ENCODE results near the gene PRDM12.

The PRDM12 gene

GRCh38 chr9:130634801-130635200 is 29.6 kb upstream of the PRDM12 start:
- Mint-ChIP-seq H3K9me3 (no peaks in the 10 kb centered on the region), H3K36me3 (ENCODE audit: low read depth) (peaks cover 56% of the 10 kb centered on the region), H3K4me1 (peaks cover 24% of the 10 kb centered on the region), H3K4me3 (no peak overlapping the region), H3K27me3 (ENCODE audit: low read depth, poor library complexity) (peaks cover 9% of the 10 kb centered on the region), H3K27ac (no peak overlapping the region)
- no peak for DNase-seq
- TF ChIP-seq CTCF (IDR thresholded peaks at IDR 0.05), result no peak

GRCh38 chr9:130635306-130635705 is 29.1 kb upstream of the PRDM12 start:
- no peaks in the 10 kb centered on the region for H3K9me3 Mint-ChIP-seq
- H3K4me1 Mint-ChIP-seq, result peaks cover 24% of the 10 kb centered on the region
- peaks cover 9% of the 10 kb centered on the region for H3K27me3 Mint-ChIP-seq (ENCODE audit: low read depth, poor library complexity)
- no peak overlapping the region for H3K4me3 Mint-ChIP-seq
- no peak for TF ChIP-seq CTCF (IDR thresholded peaks at IDR 0.05)
- DNase-seq, result no peak
- H3K36me3 Mint-ChIP-seq (ENCODE audit: low read depth), result peaks cover 52% of the 10 kb centered on the region
- no peak overlapping the region for H3K27ac Mint-ChIP-seq

GRCh38 chr9:130635721-130636647 is 28.4 kb upstream of the PRDM12 start:
- Mint-ChIP-seq H3K36me3 (ENCODE audit: low read depth) (peaks cover 49% of the 10 kb centered on the region), H3K9me3 (no peaks in the 10 kb centered on the region), H3K4me3 (no peak overlapping the region), H3K27me3 (ENCODE audit: low read depth, poor library complexity) (peaks cover 13% of the 10 kb centered on the region), H3K27ac (no peak overlapping the region), H3K4me1 (peaks cover 28% of the 10 kb centered on the region)
- no peak for DNase-seq
- TF ChIP-seq CTCF (IDR thresholded peaks at IDR 0.05), result no peak

GRCh38 chr9:130636648-130637020 is 27.8 kb upstream of the PRDM12 start:
- peak overlapping the region; percentile 68 for H3K27ac Mint-ChIP-seq
- H3K9me3 Mint-ChIP-seq, result no peaks in the 10 kb centered on the region
- H3K4me1 Mint-ChIP-seq, result peaks cover 30% of the 10 kb centered on the region
- DNase-seq, result no peak
- no peak overlapping the region for H3K4me3 Mint-ChIP-seq
- peaks cover 47% of the 10 kb centered on the region for H3K36me3 Mint-ChIP-seq (ENCODE audit: low read depth)
- no peak for TF ChIP-seq CTCF (IDR thresholded peaks at IDR 0.05)
- peaks cover 15% of the 10 kb centered on the region for H3K27me3 Mint-ChIP-seq (ENCODE audit: low read depth, poor library complexity)

- Mint-ChIP-seq H3K36me3 (ENCODE audit: low read depth) (peaks cover 35% of the 10 kb centered on the region), H3K4me3 (peak overlapping the region; percentile 3), H3K27me3 (ENCODE audit: low read depth, poor library complexity) (peaks cover 19% of the 10 kb centered on the region), H3K9me3 (no peaks in the 10 kb centered on the region), H3K4me1 (peaks cover 30% of the 10 kb centered on the region), H3K27ac (peak overlapping the region; percentile 52)
- DNase-seq, result no peak
- TF ChIP-seq CTCF (IDR thresholded peaks at IDR 0.05), result no peak
Measured at GRCh38 chr9:130638284-130639123, 25.9 kb upstream of the PRDM12 start.
